HCT116 (cell line): Measurements from ENCODE around the gene HMCN1. TPM values are rescaled to one million over a fixed set of nuclear protein-coding genes. Genes with fewer than 3 reads are reported as not detected.

ENCODE experiments used
- ATAC-seq: fragments of 200-7000 bp; cut with Tn5 transposase; 2 replicates; pipeline ENCODE4 v1.9.1; 2020; ENCODE audit warnings: mild to moderate bottlenecking, moderate library complexity
- BruUV-seq: library from RNA; stranded (reverse); fragments of 400-500 nt; replicated peaks from 2 replicates; lab custom pipeline; 2021; lab: Mats Ljungman, UMichigan
- CTCF ChIA-PET: fragments of 300-600 bp; sonication (Branson Sonifier 250); formaldehyde crosslinking; loops from one replicate; lab custom pipeline; 2021; ENCODE audit warnings: antibody characterized with exemption; lab: Charles Lee
- POLR2A ChIA-PET: fragments of 300-600, 350-600 bp; sonication (Branson Sonifier 250); formaldehyde crosslinking; loops from one replicate; lab custom pipeline; 2021; ENCODE audit warnings: antibody characterized with exemption; lab: Charles Lee
- RAD21 ChIA-PET, 2 experiments: fragments of 300-600 bp; sonication (Branson Sonifier 250); formaldehyde crosslinking; loops; one replicate each; lab custom pipeline; 2023; ENCODE audit warnings: low total read pairs in 2 of 2; ENCODE audit not compliant: uncharacterized antibody in 2 of 2, unreplicated experiment in 2 of 2, low non-redundant PET in 1 of 2; lab: Charles Lee
- DNase-seq: peaks from one replicate; pipeline ENCODE4 v3.0.0-alpha.2; 2010; ENCODE audit warnings: low read depth, low spot score
- H2AFZ ChIP-seq: fragments of 200-600 bp; shearing (Covaris generic), sonication (generic); 2 replicates; pipeline ENCODE4 v1.6.1; 2017; ENCODE audit warnings: low read depth, mixed run types, mixed read lengths, antibody characterized with exemption, low read length; ENCODE audit not compliant: poor library complexity, severe bottlenecking
- H3K27ac ChIP-seq: 2 replicates; pipeline ENCODE4 v1.5.1; 2012; ENCODE audit warnings: low read depth, low read length
- H3K27me3 ChIP-seq: fragments of 200-600 bp; sonication (generic); 2 replicates; pipeline ENCODE4 v1.6.1; 2016; ENCODE audit warnings: mixed run types, low read length, mixed read lengths; ENCODE audit not compliant: insufficient read depth
- H3K36me3 ChIP-seq, 2 experiments: fragments of 200-500 bp in 1 of 2; fragments of 200-600 bp in 1 of 2; sonication (Bioruptor generic) in 1 of 2; sonication (generic) in 1 of 2; 2 replicates each; pipeline versions ENCODE4 v1.5.1 to v1.6.1; 2014 to 2016; ENCODE audit warnings: low read length in 2 of 2, inconsistent platforms in 1 of 2, mixed read lengths in 1 of 2, mixed run types in 1 of 2; ENCODE audit not compliant: insufficient read depth in 2 of 2, control insufficient read depth in 1 of 2
- H3K4me1 ChIP-seq, 2 experiments: fragments of 200-600 bp in 1 of 2; sonication (generic) in 1 of 2; 2 replicates each; pipeline versions ENCODE4 v1.5.1 to v1.6.1; 2012 to 2017; ENCODE audit warnings: low read length in 2 of 2, inconsistent platforms in 1 of 2, mild to moderate bottlenecking in 1 of 2, mixed read lengths in 1 of 2, mixed run types in 1 of 2, moderate library complexity in 1 of 2; ENCODE audit not compliant: insufficient read depth in 2 of 2, control insufficient read depth in 1 of 2
- H3K4me2 ChIP-seq: fragments of 200-600 bp; sonication (generic); 2 replicates; pipeline ENCODE4 v1.6.1; 2017; ENCODE audit warnings: mixed run types, low read length, mixed read lengths
- H3K4me3 ChIP-seq, 2 experiments: fragments of 200-600 bp in 1 of 2; sonication (generic) in 1 of 2; replicated peaks in 1 of 2; 2 replicates each; pipeline ENCODE4 v1.5.1; 2011 to 2016; ENCODE audit warnings: low read length in 2 of 2, control low read depth in 1 of 2, low read depth in 1 of 2, mild to moderate bottlenecking in 1 of 2, mixed read lengths in 1 of 2, mixed run types in 1 of 2
- H3K79me2 ChIP-seq: fragments of 200-600 bp; sonication (generic); 2 replicates; pipeline ENCODE4 v1.6.1; 2017; ENCODE audit warnings: mild to moderate bottlenecking, mixed run types, low read length, moderate library complexity, mixed read lengths; ENCODE audit not compliant: insufficient read depth
- H3K9ac ChIP-seq: fragments of 200-600 bp; sonication (generic); 2 replicates; pipeline ENCODE4 v1.6.1; 2016; ENCODE audit warnings: low read length, mixed read lengths
- H3K9me2 ChIP-seq: fragments of 200-600 bp; sonication (generic), shearing (Covaris generic); 2 replicates; pipeline ENCODE4 v1.6.1; 2017; ENCODE audit warnings: mixed run types, mild to moderate bottlenecking, moderate library complexity; ENCODE audit not compliant: insufficient read depth
- H3K9me3 ChIP-seq, 2 experiments: fragments of 200-500 bp in 1 of 2; fragments of 200-600 bp in 1 of 2; sonication (Bioruptor generic) in 1 of 2; sonication (generic) in 1 of 2; 2 replicates each; pipeline ENCODE4 v1.6.1; 2014 to 2017; ENCODE audit warnings: low read length in 2 of 2, mixed read lengths in 2 of 2, inconsistent platforms in 1 of 2, low read depth in 1 of 2, mild to moderate bottlenecking in 1 of 2, mixed run types in 1 of 2, moderate library complexity in 1 of 2; ENCODE audit not compliant: control insufficient read depth in 1 of 2, insufficient read depth in 1 of 2
- H4K20me1 ChIP-seq: fragments of 200-600 bp; sonication (generic), shearing (Covaris generic); 2 replicates; pipeline ENCODE4 v1.6.1; 2017; ENCODE audit warnings: mixed run types, mild to moderate bottlenecking, moderate library complexity; ENCODE audit not compliant: insufficient read depth
- ELF1 ChIP-seq: IDR thresholded peaks from 2 replicates; pipeline ENCODE4 v1.6.1; 2012; ENCODE audit warnings: low read depth, borderline replicate concordance
- EZH2phosphoT487 ChIP-seq: fragments of 200-600 bp; IDR thresholded peaks from 2 replicates; pipeline ENCODE4 v1.6.1; 2018; ENCODE audit warnings: antibody characterized with exemption, borderline replicate concordance
- FOSL1 ChIP-seq: IDR thresholded peaks from 2 replicates; pipeline ENCODE4 v1.6.1; 2012; ENCODE audit warnings: low read depth
- JUND ChIP-seq: IDR thresholded peaks from 2 replicates; pipeline ENCODE4 v1.6.1; 2012
- RAD21 ChIP-seq: IDR thresholded peaks from 2 replicates; pipeline ENCODE4 v1.6.1; 2012; ENCODE audit warnings: low read depth, mild to moderate bottlenecking
- SIN3A ChIP-seq: IDR thresholded peaks from 2 replicates; pipeline ENCODE4 v1.6.1; 2012; ENCODE audit warnings: low read depth
- SP1 ChIP-seq: IDR thresholded peaks from 2 replicates; pipeline ENCODE4 v1.6.1; 2012; ENCODE audit warnings: low read depth
- SRF ChIP-seq: IDR thresholded peaks from 2 replicates; pipeline ENCODE4 v1.6.1; 2012; ENCODE audit warnings: low read depth
- TCF7L2 ChIP-seq: IDR thresholded peaks from 2 replicates; pipeline ENCODE4 v1.7.0; 2011; ENCODE audit warnings: borderline replicate concordance, inconsistent platforms; ENCODE audit not compliant: insufficient read depth, insufficient read length; ENCODE audit errors: extremely low read depth
- ZFX ChIP-seq: fragments of 450-650 bp; IDR thresholded peaks from 2 replicates; pipeline ENCODE4 v1.6.1; 2017
- ZNF274 ChIP-seq: fragments of 200-500 bp; sonication (Bioruptor generic); IDR thresholded peaks from 2 replicates; pipeline ENCODE4 v1.6.1; 2014; ENCODE audit warnings: mild to moderate bottlenecking, low read depth, low read length, inconsistent platforms
- intact Hi-C: fragments of 100-400 bp; cut with micrococcal nuclease; formaldehyde crosslinking; loops from 2 replicates; pipeline ENCODE4 v1.10.0; 2022
- total RNA-seq: library from RNA; stranded (reverse); gene quantifications from one replicate; pipeline ENCODE4 v1.2.1, GENCODE V29; 2021; ENCODE audit not compliant: unreplicated experiment
- TF ChIP-seq, protein P1 (sequence below): IDR thresholded peaks from 2 replicates; pipeline ENCODE4 v1.6.1; 2012; ENCODE audit warnings: low read depth
- TF ChIP-seq, protein P2 (sequence below): IDR thresholded peaks from 2 replicates; pipeline ENCODE4 v1.6.1; 2012
- TF ChIP-seq, protein P3 (sequence below): IDR thresholded peaks from 2 replicates; pipeline ENCODE4 v1.6.1; 2011; ENCODE audit warnings: mild to moderate bottlenecking, low read length, moderate library complexity; ENCODE audit not compliant: insufficient replicate concordance; ENCODE audit errors: extremely low read depth
- TF ChIP-seq, protein P4 (sequence below), 3 experiments: fragments of 200-600 bp in 1 of 3; sonication (generic) in 1 of 3; IDR thresholded peaks in 2 of 3; conservative IDR thresholded peaks in 1 of 3; 2 replicates each; pipeline ENCODE4 v1.5.1; 2012 to 2017; ENCODE audit warnings: low read depth in 2 of 3, low read length in 2 of 3, antibody characterized with exemption in 1 of 3, borderline replicate concordance in 1 of 3, control low read depth in 1 of 3, mild to moderate bottlenecking in 1 of 3, mixed read lengths in 1 of 3, mixed run types in 1 of 3, moderate library complexity in 1 of 3; ENCODE audit not compliant: insufficient read depth in 1 of 3

Gene HMCN1
- total RNA-seq, 1 experiment from 2014 or later = 0.59 TPM

DNA sequence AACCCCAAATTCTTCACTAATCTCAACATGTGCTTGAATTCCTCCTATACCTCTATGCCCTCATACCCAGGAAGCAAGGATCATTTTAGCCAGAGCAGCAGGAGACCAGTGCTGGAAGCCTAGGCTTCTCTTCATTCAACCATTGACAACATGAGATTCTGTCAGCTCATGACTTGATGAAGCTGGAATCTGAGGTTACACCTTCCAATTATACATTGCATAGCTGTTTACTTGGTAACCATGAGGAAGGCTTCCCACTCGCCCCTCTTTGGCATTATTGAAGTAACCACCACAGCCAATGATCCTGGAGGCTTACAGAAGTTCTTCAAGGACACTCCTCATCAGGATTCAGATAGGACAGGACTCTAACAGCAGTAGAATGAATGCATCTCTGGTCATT is 480.6 kb downstream of the HMCN1 start:
- Histone ChIP-seq H3K9me3 (no peaks in the 10 kb centered on the region), H3K9me2 (no peaks in the 10 kb centered on the region), H3K79me2 (no peaks in the 10 kb centered on the region), H2AFZ (no peak overlapping the region), H3K9ac (no peak overlapping the region), H3K27ac (no peak overlapping the region), H3K4me1 (no peaks in the 10 kb centered on the region), H3K4me2 (no peak overlapping the region), H3K27me3 (no peaks in the 10 kb centered on the region), H3K4me3 (no peak overlapping the region), H3K36me3 (no peaks in the 10 kb centered on the region), H4K20me1 (no peaks in the 10 kb centered on the region)
- DNase-seq = no peak
- ChIA-PET POLR2A (no interaction called here), CTCF (interaction anchor here (1.4 kb wide), 2 partner anchors 59 to 494 kb away, joined by 3 to 9 read pairs; no protein-coding TSS in a partner anchor), RAD21 (no interaction called here)
- no peak for TF ChIP-seq JUND
- TF ChIP-seq, protein P1, sequence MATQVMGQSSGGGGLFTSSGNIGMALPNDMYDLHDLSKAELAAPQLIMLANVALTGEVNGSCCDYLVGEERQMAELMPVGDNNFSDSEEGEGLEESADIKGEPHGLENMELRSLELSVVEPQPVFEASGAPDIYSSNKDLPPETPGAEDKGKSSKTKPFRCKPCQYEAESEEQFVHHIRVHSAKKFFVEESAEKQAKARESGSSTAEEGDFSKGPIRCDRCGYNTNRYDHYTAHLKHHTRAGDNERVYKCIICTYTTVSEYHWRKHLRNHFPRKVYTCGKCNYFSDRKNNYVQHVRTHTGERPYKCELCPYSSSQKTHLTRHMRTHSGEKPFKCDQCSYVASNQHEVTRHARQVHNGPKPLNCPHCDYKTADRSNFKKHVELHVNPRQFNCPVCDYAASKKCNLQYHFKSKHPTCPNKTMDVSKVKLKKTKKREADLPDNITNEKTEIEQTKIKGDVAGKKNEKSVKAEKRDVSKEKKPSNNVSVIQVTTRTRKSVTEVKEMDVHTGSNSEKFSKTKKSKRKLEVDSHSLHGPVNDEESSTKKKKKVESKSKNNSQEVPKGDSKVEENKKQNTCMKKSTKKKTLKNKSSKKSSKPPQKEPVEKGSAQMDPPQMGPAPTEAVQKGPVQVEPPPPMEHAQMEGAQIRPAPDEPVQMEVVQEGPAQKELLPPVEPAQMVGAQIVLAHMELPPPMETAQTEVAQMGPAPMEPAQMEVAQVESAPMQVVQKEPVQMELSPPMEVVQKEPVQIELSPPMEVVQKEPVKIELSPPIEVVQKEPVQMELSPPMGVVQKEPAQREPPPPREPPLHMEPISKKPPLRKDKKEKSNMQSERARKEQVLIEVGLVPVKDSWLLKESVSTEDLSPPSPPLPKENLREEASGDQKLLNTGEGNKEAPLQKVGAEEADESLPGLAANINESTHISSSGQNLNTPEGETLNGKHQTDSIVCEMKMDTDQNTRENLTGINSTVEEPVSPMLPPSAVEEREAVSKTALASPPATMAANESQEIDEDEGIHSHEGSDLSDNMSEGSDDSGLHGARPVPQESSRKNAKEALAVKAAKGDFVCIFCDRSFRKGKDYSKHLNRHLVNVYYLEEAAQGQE = no peak
- TF ChIP-seq, protein P2, sequence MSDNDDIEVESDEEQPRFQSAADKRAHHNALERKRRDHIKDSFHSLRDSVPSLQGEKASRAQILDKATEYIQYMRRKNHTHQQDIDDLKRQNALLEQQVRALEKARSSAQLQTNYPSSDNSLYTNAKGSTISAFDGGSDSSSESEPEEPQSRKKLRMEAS = no peak
- no peak for TF ChIP-seq SIN3A
- no peak for TF ChIP-seq ZNF274
- TF ChIP-seq, protein P3, sequence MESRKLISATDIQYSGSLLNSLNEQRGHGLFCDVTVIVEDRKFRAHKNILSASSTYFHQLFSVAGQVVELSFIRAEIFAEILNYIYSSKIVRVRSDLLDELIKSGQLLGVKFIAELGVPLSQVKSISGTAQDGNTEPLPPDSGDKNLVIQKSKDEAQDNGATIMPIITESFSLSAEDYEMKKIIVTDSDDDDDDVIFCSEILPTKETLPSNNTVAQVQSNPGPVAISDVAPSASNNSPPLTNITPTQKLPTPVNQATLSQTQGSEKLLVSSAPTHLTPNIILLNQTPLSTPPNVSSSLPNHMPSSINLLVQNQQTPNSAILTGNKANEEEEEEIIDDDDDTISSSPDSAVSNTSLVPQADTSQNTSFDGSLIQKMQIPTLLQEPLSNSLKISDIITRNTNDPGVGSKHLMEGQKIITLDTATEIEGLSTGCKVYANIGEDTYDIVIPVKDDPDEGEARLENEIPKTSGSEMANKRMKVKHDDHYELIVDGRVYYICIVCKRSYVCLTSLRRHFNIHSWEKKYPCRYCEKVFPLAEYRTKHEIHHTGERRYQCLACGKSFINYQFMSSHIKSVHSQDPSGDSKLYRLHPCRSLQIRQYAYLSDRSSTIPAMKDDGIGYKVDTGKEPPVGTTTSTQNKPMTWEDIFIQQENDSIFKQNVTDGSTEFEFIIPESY = no peak
- no peak for TF ChIP-seq SP1
- TF ChIP-seq, protein P4, sequence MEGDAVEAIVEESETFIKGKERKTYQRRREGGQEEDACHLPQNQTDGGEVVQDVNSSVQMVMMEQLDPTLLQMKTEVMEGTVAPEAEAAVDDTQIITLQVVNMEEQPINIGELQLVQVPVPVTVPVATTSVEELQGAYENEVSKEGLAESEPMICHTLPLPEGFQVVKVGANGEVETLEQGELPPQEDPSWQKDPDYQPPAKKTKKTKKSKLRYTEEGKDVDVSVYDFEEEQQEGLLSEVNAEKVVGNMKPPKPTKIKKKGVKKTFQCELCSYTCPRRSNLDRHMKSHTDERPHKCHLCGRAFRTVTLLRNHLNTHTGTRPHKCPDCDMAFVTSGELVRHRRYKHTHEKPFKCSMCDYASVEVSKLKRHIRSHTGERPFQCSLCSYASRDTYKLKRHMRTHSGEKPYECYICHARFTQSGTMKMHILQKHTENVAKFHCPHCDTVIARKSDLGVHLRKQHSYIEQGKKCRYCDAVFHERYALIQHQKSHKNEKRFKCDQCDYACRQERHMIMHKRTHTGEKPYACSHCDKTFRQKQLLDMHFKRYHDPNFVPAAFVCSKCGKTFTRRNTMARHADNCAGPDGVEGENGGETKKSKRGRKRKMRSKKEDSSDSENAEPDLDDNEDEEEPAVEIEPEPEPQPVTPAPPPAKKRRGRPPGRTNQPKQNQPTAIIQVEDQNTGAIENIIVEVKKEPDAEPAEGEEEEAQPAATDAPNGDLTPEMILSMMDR (IDR thresholded peaks at IDR 0.05 in 2 of 3, conservative IDR thresholded peaks at IDR 0.05 in 1 of 3; ENCODE audit: borderline replicate concordance in 1 of 3, insufficient read depth in 1 of 3, low read depth in 2 of 3, low read length in 2 of 3) = no peak
- no peak for TF ChIP-seq ELF1
- no peak for TF ChIP-seq ZFX
- TF ChIP-seq EZH2phosphoT487 = no peak
- no peak for TF ChIP-seq SRF
- no peak for TF ChIP-seq FOSL1
- no peak for TF ChIP-seq RAD21
- no peak for TF ChIP-seq TCF7L2
- intact Hi-C loops = loop anchor here (10.0 kb wide), 1 partner anchor 1410 kb away; no protein-coding TSS in a partner anchor
- no peak for ATAC-seq
- BruUV-seq = no TSS peak
